Stimulated activated naive CD8-positive, alpha-beta T cell treated with anti-CD3 and anti-CD28 coated beads, Interleukin-15, amount 100 ng/mL, for 72 hours (primary cell): Measurements from ENCODE around the gene TTC33.

ENCODE experiments used
- ATAC-seq: fragments of 150-1000 bp; cut with Tn5 transposase; 2 replicates; pipeline ENCODE4 v1.10.0; 2021; ENCODE audit warnings: mild to moderate bottlenecking, moderate library complexity
- DNase-seq, 2 donors: peaks; one replicate each; pipeline ENCODE4 v3.0.0; 2021 to 2022
- H3K27ac Mint-ChIP-seq, 2 donors: one replicate each; pipeline ENCODE4 v1.8.0; 2022; ENCODE audit warnings: mild to moderate bottlenecking in 2 of 2, mixed read lengths in 2 of 2, moderate library complexity in 2 of 2
- H3K27me3 Mint-ChIP-seq: one replicate; pipeline ENCODE4 v1.8.0; 2022; ENCODE audit warnings: mixed read lengths
- H3K4me1 Mint-ChIP-seq: one replicate; pipeline ENCODE4 v1.8.0; 2022; ENCODE audit warnings: mild to moderate bottlenecking, mixed read lengths
- H3K4me3 Mint-ChIP-seq, 2 donors: one replicate each; pipeline ENCODE4 v1.8.0; 2022; ENCODE audit warnings: mild to moderate bottlenecking in 2 of 2, mixed read lengths in 2 of 2, moderate library complexity in 1 of 2
- H3K9me3 Mint-ChIP-seq, 2 donors: one replicate each; pipeline ENCODE4 v1.8.0; 2022; ENCODE audit warnings: mixed read lengths in 2 of 2

Gene TTC33

DNA sequence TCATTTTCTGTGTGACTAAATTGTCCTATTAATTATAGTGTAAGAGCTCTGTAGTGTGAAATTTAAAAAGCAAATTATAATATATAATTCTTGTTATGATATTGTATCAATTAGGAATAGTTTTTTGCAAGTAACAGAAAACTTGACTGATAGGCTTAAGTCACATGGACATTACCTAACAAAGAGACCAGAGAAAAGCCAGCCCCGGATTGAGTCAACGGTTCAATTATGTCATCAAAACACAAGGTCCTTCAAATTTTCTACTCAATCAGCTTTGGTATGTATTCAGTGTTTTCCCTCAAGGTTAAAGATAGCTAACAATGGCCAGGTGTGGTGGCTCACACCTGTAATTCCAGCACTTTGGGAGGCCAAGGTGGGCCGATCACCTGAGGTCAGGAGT, 202.8 kb downstream of the TTC33 start:
- Mint-ChIP-seq H3K27me3 (no peaks in the 10 kb centered on the region), H3K4me1 (peaks cover 19% of the 10 kb centered on the region), H3K4me3 (no peak overlapping the region), H3K27ac (no peak overlapping the region), H3K9me3 (no peaks in the 10 kb centered on the region)
- DNase-seq (no peak), ATAC-seq (no peak)

DNA sequence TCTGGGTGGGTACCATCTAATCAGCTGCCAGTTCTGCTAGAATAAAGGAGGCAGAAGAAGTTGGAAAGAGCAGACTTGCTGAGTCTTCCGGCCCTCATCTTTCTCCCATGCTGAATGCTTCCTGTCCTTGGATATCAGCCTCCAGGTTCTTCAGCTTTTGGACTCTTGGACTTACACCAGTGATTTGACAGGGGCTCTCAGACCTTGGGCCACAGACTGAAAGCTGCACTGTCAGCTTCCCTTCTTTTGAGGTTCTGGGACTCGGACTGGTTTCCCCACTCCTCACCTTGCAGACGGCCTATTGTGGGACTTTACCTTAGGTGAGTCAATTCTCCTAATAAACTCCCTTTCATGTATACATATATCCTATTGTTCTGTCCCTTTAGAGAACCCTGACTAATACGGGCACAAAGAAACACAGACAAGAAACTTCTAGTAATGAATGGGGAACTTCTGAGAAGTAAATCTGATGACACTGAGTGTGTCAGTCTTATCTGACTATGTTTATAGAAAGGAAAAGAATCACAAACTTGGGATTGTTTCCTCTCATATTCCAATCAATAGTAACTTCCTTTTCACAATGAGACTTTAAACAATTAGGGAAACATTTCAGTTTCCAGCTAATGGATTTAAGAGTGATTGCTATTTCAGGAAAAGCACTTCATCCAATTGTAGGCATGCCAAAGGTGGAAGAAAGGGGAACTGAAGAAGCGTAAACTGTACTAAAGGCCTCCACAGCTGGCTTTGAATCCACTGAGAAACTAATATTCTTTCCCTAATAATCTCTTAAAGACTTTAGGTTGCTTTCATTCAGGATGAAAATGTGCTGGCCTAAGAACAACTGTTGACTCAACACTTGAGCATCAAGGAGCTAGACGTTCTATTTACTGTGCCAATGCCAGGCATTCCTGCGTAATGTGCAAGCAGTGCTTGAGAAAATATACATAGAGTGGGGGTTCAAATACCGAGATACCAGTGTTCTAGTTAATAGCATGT, 204.0 kb downstream of the TTC33 start:
- ATAC-seq (no peak), DNase-seq (no peak)
- no peaks in the 10 kb centered on the region for H3K27me3 Mint-ChIP-seq
- H3K27ac Mint-ChIP-seq: no peak overlapping the region
- H3K4me3 Mint-ChIP-seq: no peak overlapping the region
- H3K4me1 Mint-ChIP-seq: peaks cover 19% of the 10 kb centered on the region
- H3K9me3 Mint-ChIP-seq: no peaks in the 10 kb centered on the region

DNA sequence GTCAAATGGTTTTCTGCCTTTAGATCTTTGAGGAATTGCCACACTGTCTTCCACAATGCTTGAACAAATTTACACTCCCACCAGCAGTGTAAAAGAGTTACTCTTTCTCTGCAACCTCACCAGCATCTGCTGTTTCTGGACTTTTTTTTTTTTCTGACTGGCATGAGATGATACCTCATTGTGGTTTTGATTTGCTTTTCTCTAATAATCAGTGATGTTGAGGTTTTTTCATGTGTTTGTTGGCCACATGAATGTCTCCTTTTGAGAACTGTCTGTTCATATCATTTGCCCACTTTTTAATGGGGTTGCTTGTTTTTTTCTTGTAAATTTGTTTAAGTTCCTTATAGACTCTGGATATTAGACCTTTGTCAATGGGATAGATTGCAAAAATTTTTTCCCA, 205.3 kb downstream of the TTC33 start:
- Mint-ChIP-seq H3K9me3 (no peaks in the 10 kb centered on the region), H3K27ac (no peak overlapping the region), H3K4me3 (no peak overlapping the region), H3K4me1 (peaks cover 13% of the 10 kb centered on the region), H3K27me3 (no peaks in the 10 kb centered on the region)
- DNase-seq (no peak), ATAC-seq (no peak)

DNA sequence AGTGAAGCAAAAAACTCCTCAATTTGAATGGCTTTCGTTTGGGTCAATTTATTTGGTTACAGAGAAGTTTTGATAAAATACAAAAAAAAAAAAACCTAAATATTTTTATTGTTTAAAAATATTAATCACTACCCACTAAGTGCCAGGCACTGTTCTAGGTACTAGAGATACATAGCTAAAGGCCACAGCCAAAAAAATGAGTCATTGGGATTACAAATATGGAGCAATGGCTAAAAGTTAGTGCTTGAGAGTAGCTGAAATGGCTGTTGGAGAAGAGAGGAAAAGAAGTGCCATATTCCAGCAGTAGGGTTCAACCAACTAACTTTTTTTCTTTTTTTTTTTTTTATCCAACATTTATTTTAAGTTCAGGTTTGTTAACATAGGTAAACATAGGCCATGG, 206.1 kb downstream of the TTC33 start:
- H3K4me3 Mint-ChIP-seq: no peak overlapping the region
- DNase-seq (no peak), ATAC-seq (no peak)
- H3K27me3 Mint-ChIP-seq: no peaks in the 10 kb centered on the region
- no peaks in the 10 kb centered on the region for H3K9me3 Mint-ChIP-seq
- no peak overlapping the region for H3K27ac Mint-ChIP-seq
- peaks cover 12% of the 10 kb centered on the region for H3K4me1 Mint-ChIP-seq

DNA sequence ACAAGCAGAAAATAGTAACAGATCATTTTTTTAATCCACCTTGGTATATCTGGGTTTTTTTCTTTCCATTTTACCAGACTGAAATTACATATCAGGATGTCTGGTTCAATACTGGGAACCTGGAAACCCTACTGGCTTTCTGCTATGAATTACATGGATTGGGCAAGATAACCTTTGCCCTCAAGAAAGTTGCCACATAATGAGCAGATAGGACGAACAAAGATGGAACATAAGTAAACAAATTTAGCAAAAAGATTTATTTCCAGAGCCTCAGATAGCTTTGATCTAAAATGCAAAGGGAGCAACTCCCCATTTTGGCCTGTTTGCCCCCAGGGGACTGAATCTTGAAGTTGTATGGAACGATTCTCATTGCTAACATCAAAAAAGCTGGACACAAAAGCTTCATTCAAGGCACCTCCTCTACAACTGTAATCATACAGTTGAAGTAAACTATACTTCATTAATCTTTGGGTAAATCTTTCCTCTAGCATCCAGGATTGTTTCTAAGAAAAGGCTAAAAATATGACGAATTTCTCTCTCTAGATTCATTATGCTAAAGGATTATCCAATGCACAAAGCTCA, 207.7 kb downstream of the TTC33 start:
- Mint-ChIP-seq H3K27me3 (no peaks in the 10 kb centered on the region), H3K27ac (no peak overlapping the region), H3K9me3 (no peaks in the 10 kb centered on the region), H3K4me1 (no peaks in the 10 kb centered on the region), H3K4me3 (no peak overlapping the region)
- ATAC-seq: no peak
- DNase-seq: no peak

DNA sequence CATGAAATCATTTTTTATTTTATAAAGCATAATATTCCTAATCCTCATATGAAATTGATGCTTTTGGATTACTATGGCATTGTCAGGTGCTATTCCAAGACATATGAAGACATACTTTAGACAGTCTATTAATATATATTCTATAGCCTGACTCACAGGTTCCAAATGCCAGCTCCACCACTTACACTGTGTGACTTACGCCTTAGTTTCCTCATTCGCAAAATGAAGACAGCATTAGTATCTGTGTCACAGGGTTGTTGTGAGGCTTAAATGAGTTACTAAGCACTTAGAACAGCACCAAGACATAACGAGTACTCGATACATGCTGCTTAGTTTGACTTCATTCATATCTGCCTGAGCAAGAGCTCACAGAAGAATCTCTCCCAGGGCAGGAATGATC, 208.2 kb downstream of the TTC33 start:
- H3K27ac Mint-ChIP-seq: no peak overlapping the region
- H3K4me3 Mint-ChIP-seq: no peak overlapping the region
- no peaks in the 10 kb centered on the region for H3K4me1 Mint-ChIP-seq
- DNase-seq (no peak), ATAC-seq (no peak)
- no peaks in the 10 kb centered on the region for H3K27me3 Mint-ChIP-seq
- H3K9me3 Mint-ChIP-seq: no peaks in the 10 kb centered on the region

DNA sequence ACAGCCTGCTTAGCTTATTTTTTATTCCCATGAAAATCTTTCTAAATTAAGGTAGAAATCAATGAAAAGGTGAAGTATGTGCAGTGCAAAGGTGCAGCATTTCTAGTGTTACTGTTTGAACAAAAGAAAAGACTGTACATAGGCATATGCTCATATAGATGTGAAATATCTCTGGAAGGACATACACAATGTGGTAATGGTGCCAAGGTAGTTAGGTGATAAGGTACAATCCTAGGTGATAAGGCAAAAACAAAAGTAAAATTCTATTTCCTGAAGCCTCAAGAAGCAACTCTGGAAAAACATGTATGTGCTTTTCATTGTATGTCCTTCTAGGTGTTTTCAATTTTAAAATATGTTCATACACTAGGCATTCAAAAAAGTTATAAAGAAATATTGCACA, 215.5 kb downstream of the TTC33 start:
- Mint-ChIP-seq H3K4me1 (no peaks in the 10 kb centered on the region), H3K9me3 (peaks cover 0 to under 1% of the 10 kb centered on the region in 2 donors), H3K4me3 (no peak overlapping the region), H3K27ac (no peak overlapping the region), H3K27me3 (no peaks in the 10 kb centered on the region)
- DNase-seq: no peak
- ATAC-seq: no peak

DNA sequence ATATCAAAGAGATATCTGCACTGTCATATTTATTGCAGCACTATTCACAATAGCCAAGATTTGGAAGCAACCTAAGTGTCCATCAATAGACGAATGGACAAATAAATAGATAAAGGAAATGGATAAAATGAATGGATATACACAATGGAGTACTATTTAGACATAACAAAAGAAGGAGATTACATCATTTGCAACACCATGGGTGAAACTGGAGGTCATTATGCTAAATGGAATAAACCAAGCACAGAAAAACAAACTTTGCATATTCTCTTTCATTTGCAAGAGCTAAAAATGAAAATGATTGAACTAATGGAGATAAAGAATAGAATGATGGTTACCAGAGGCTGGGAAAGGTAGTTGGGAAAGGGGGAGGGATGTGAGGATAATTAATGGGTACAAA, 231.1 kb downstream of the TTC33 start:
- Mint-ChIP-seq H3K4me1 (peaks cover 12% of the 10 kb centered on the region), H3K27ac (no peak overlapping the region), H3K9me3 (peaks cover 0 to 7% of the 10 kb centered on the region in 2 donors), H3K4me3 (no peak overlapping the region), H3K27me3 (no peaks in the 10 kb centered on the region)
- ATAC-seq: no peak
- no peak for DNase-seq

DNA sequence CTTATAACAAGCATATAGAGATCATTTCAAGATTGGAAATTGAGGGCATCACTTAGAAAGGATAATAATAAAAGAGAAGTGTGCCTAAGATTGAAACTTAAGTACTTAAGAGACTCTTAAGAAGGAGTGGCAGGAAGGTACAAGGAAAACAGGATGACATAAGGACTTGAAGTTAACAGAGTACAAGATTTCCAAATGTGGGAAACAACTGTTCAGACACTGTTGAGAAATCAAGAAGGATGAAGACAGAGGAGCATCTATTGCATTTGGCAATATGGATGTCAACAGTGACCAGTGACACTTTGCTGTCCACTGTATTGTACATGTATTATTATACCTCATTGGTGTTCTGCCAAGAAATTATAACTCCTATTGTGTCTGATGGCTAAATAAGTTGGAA, 233.8 kb downstream of the TTC33 start:
- Mint-ChIP-seq H3K4me1 (peaks cover 13% of the 10 kb centered on the region), H3K4me3 (no peak overlapping the region), H3K27ac (no peak overlapping the region), H3K27me3 (no peaks in the 10 kb centered on the region), H3K9me3 (peaks cover 6 to 7% of the 10 kb centered on the region in 2 donors)
- DNase-seq: no peak
- ATAC-seq: no peak

DNA sequence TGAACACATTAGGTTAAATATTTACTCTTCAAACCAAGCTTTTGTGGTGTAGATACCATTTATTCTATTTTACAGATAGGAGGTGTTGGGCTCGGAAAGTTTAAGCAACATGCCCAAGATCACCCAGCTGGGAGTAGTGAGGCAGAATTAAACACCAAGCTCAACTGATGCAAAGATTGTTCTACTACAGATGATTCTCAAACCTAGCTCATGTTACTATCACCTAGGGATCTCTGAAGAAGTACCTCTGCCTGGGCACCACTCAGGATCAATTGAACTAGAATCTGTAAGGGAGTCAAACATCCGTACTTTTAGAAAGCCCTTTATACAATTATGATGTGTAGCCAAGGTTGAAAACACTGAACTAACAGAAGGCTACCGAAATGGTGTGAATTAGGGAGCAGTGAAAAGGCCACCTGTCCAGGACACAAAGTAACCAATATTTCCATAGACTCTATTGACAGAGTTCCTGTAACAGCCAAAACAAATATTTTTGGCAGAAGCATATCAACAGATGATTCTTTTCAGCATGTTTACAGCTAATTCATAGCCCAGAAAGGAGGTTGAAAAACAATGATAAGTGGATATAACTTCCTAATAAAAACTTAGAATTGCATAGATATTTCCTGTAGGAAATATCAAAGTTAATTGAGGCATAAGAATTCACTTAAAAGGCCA, 234.5 kb downstream of the TTC33 start:
- Mint-ChIP-seq H3K27me3 (no peaks in the 10 kb centered on the region), H3K9me3 (peaks cover 6 to 7% of the 10 kb centered on the region in 2 donors), H3K27ac (no peak overlapping the region), H3K4me3 (no peak overlapping the region), H3K4me1 (peaks cover 16% of the 10 kb centered on the region)
- ATAC-seq: no peak
- no peak for DNase-seq

DNA sequence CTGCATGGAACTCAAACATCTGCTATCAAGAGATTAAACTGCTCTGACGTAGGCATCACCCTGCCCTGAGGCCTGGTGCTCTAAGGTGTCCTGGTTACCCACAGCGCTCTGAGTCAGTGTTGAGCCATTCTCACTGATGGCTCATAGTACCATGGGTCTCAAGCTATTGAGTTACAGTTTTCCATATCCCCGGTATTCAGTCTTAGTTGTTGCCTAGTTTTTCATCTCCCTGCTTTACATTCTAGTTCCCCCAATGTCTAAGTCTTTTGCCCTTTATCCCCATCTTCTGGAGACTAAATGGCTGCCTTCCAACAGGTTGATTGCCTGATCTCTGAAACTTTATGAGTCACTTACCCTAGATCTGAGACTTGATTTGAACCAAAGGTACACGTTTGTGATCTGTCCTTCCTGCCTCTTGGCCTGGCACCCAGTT, 237.3 kb downstream of the TTC33 start:
- H3K4me1 Mint-ChIP-seq: peaks cover 36% of the 10 kb centered on the region
- no peak overlapping the region for H3K27ac Mint-ChIP-seq
- no peak for DNase-seq
- no peak overlapping the region for H3K4me3 Mint-ChIP-seq
- ATAC-seq: peak; percentile 52
- H3K27me3 Mint-ChIP-seq: no peaks in the 10 kb centered on the region
- peaks cover 10 to 20% of the 10 kb centered on the region in 2 donors for H3K9me3 Mint-ChIP-seq

DNA sequence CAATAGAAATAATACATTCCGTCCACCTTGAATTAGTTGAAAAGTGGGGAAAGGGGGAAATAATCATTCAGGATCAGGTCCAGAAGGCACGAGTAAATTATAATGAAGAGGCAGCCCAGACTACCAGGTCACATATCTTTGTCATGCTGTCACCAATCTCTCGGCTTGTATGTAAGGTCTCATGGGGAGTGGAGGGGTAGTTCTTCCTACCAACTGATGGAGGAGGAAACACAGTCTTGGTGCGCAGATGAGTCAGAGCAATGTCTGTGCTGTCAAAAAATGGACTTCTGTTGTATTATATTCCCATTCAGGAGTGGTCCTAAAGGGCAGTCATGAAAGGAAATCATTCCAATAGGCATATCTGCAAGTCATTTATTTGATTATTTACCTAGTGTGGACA, 240.3 kb downstream of the TTC33 start:
- Mint-ChIP-seq H3K27ac (peak overlapping the region in 1 of 2 donors; percentile 41), H3K9me3 (peaks cover 6 to 20% of the 10 kb centered on the region in 2 donors), H3K4me1 (peaks cover 36% of the 10 kb centered on the region), H3K27me3 (no peaks in the 10 kb centered on the region), H3K4me3 (peak overlapping the region in 1 of 2 donors; percentile 32)
- DNase-seq (no peak), ATAC-seq (no peak)

DNA sequence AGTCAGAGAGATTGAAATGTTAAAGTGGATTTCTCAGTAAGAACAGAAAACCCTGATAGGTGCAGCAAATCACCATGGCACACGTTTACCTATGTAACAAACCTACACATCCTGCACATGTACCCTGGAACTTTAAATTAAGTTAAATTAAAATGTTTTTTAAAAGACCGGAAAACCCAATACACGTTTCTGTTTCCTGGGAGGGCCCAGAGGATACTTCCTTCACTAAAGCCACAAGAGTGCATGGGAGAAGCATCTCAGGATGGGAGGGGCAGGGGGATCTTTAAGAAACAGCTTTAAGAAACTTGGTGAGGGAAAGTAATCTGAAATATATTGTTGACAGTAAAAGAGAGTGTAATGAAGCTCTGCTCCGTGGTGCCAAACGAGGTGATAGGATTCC, 240.8 kb downstream of the TTC33 start:
- peak overlapping the region; percentile 30 to 32 for H3K4me3 Mint-ChIP-seq
- no peak for ATAC-seq
- peaks cover 36% of the 10 kb centered on the region for H3K4me1 Mint-ChIP-seq
- H3K27ac Mint-ChIP-seq: peak overlapping the region in 1 of 2 donors; percentile 41
- H3K9me3 Mint-ChIP-seq: peaks cover 6 to 20% of the 10 kb centered on the region in 2 donors
- DNase-seq: no peak
- H3K27me3 Mint-ChIP-seq: no peaks in the 10 kb centered on the region

DNA sequence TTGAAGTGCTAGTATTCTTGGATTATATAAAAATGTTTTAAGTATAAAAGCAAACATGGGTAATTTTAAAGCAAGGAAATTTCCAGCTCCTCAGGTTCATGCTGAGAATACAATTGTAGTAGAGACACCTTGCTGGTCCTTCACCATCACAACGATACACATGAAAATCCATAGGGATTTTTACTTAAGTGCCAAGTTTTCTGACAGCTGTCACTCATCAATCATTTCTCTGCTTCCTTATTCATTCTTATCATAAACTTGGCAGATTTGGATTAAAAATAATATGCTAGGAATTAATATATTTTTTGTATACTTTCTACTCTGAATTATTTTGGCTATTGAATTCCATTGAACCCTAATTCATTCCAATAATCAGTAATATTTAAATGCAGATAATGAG, 244.0 kb downstream of the TTC33 start:
- Mint-ChIP-seq H3K9me3 (peaks cover 6 to 14% of the 10 kb centered on the region in 2 donors), H3K4me3 (no peak overlapping the region), H3K4me1 (peaks cover 27% of the 10 kb centered on the region), H3K27me3 (no peaks in the 10 kb centered on the region), H3K27ac (no peak overlapping the region)
- no peak for ATAC-seq
- no peak for DNase-seq

DNA sequence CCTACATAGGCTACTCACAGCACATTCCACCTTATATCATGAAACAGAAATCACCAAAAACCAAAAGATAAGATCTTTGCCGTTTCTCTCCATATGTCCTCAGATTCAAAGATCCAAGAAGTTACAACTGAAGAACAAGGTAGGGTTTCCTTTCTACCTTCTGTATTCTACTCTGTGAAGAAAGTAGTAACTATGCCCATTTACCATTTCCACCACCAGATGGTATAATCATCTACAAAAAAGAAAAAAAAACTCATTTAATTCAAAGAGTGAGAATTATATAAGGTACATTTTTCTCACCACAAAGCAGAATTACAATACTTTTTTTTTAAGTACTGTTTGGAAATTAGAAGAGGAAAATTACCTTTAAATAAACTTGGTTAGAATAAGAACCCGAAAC, 248.7 kb downstream of the TTC33 start:
- Mint-ChIP-seq H3K27me3 (no peaks in the 10 kb centered on the region), H3K4me1 (peaks cover 16% of the 10 kb centered on the region), H3K27ac (no peak overlapping the region), H3K4me3 (no peak overlapping the region), H3K9me3 (no peaks in the 10 kb centered on the region)
- DNase-seq (no peak), ATAC-seq (no peak)

DNA sequence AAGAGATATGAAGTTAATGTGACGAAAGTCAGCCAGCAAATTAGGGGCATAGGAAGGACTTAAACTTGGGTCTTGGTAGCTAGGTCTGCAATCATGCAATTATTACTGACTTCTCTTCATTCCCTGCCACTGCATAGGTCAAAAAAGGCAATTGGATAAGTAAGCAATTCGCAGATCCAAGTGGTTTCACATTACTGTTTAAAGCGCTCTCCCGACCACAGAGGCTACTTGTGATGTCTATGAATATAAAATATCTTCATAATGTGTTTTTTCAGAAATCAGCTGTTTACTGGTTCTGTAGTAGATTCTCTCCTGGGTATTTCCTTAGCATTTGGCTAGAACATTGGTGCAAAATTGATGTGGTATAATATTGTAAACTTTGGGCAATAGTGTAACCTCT, 250.7 kb downstream of the TTC33 start:
- peaks cover 16% of the 10 kb centered on the region for H3K4me1 Mint-ChIP-seq
- ATAC-seq (no peak), DNase-seq (no peak)
- H3K9me3 Mint-ChIP-seq: no peaks in the 10 kb centered on the region
- H3K27me3 Mint-ChIP-seq: no peaks in the 10 kb centered on the region
- H3K27ac Mint-ChIP-seq: no peak overlapping the region
- H3K4me3 Mint-ChIP-seq: no peak overlapping the region
